Osteocyte (in vitro differentiated cells): ENCODE results near the gene C19orf47. TPM values are rescaled to one million over a fixed set of nuclear protein-coding genes. Genes with fewer than 3 reads are reported as not detected.

Experiments
- DNase-seq: peaks from one replicate; pipeline ENCODE4 v3.0.0; 2021; ENCODE audit warnings: mixed read lengths; ENCODE audit not compliant: unreplicated experiment; ENCODE audit errors: extremely low spot score
- H3K27ac Mint-ChIP-seq: one replicate; pipeline ENCODE4 v1.8.0; 2021; ENCODE audit warnings: mild to moderate bottlenecking, mixed read lengths; ENCODE audit not compliant: unreplicated experiment
- H3K27me3 Mint-ChIP-seq: one replicate; pipeline ENCODE4 v1.8.0; 2021; ENCODE audit warnings: mixed read lengths; ENCODE audit not compliant: unreplicated experiment
- H3K36me3 Mint-ChIP-seq: one replicate; pipeline ENCODE4 v1.8.0; 2021; ENCODE audit warnings: mixed read lengths; ENCODE audit not compliant: unreplicated experiment
- H3K4me1 Mint-ChIP-seq: one replicate; pipeline ENCODE4 v1.8.0; 2021; ENCODE audit warnings: mixed read lengths; ENCODE audit not compliant: unreplicated experiment
- H3K4me3 Mint-ChIP-seq: one replicate; pipeline ENCODE4 v1.8.0; 2021; ENCODE audit warnings: mild to moderate bottlenecking, moderate library complexity, mixed read lengths; ENCODE audit not compliant: unreplicated experiment
- H3K9me3 Mint-ChIP-seq: one replicate; pipeline ENCODE4 v1.8.0; 2021; ENCODE audit warnings: mixed read lengths; ENCODE audit not compliant: unreplicated experiment
- CTCF ChIP-seq: fragments of 200-600 bp; sonication (generic); IDR thresholded peaks from 2 replicates; pipeline ENCODE4 v1.5.0; 2021; ENCODE audit warnings: antibody characterized with exemption, mild to moderate bottlenecking, moderate library complexity
- total RNA-seq: library from RNA; stranded (reverse); gene quantifications from 2 replicates; pipeline ENCODE4 v1.2.1, GENCODE V29; 2021

Gene C19orf47
- total RNA-seq, 1 donor from 2014 or later: 16.6 TPM

- peaks cover 3% of the 10 kb centered on the region for H3K36me3 Mint-ChIP-seq
Measured at GRCh38 chr19:40358773-40359172, 10.6 kb upstream of the C19orf47 start.

GRCh38 chr19:40357640-40358039 lies 9.4 kb upstream of the C19orf47 start:
- no peak overlapping the region for H3K4me3 Mint-ChIP-seq
- no peaks in the 10 kb centered on the region for H3K27me3 Mint-ChIP-seq
- TF ChIP-seq CTCF: no peak
- peaks cover 3% of the 10 kb centered on the region for H3K36me3 Mint-ChIP-seq
- peaks cover 4% of the 10 kb centered on the region for H3K4me1 Mint-ChIP-seq
- DNase-seq: no peak
- H3K27ac Mint-ChIP-seq: no peak overlapping the region
- no peaks in the 10 kb centered on the region for H3K9me3 Mint-ChIP-seq

More at GRCh38 chr19:40358773-40359172, 10.6 kb upstream of the C19orf47 start:
- Mint-ChIP-seq H3K4me1 (peaks cover 4% of the 10 kb centered on the region), H3K27me3 (no peaks in the 10 kb centered on the region), H3K9me3 (no peaks in the 10 kb centered on the region), H3K4me3 (no peak overlapping the region), H3K27ac (no peak overlapping the region)
- DNase-seq: no peak
- TF ChIP-seq CTCF: no peak

- H3K4me3 Mint-ChIP-seq: no peak overlapping the region
- peaks cover 3% of the 10 kb centered on the region for H3K36me3 Mint-ChIP-seq
- H3K27me3 Mint-ChIP-seq: no peaks in the 10 kb centered on the region
- peak overlapping the region; percentile 54 for H3K27ac Mint-ChIP-seq
- H3K4me1 Mint-ChIP-seq: peaks cover 4% of the 10 kb centered on the region
- no peak for DNase-seq
- TF ChIP-seq CTCF: no peak
- H3K9me3 Mint-ChIP-seq: no peaks in the 10 kb centered on the region
Measured at GRCh38 chr19:40356681-40357595, 8.7 kb upstream of the C19orf47 start.

GRCh38 chr19:40355975-40356680 lies 7.9 kb upstream of the C19orf47 start:
- TF ChIP-seq CTCF: no peak
- no peak for DNase-seq
- Mint-ChIP-seq H3K27me3 (no peaks in the 10 kb centered on the region), H3K9me3 (no peaks in the 10 kb centered on the region), H3K4me1 (peaks cover 4% of the 10 kb centered on the region), H3K36me3 (peaks cover 3% of the 10 kb centered on the region), H3K27ac (no peak overlapping the region), H3K4me3 (no peak overlapping the region)

GRCh38 chr19:40348961-40349507 lies 837 bp upstream of the C19orf47 start:
- no peaks in the 10 kb centered on the region for H3K27me3 Mint-ChIP-seq
- H3K4me3 Mint-ChIP-seq: peak overlapping the region; percentile 84
- peak overlapping the region; percentile 81 for H3K27ac Mint-ChIP-seq
- DNase-seq: no peak
- H3K36me3 Mint-ChIP-seq: no peaks in the 10 kb centered on the region
- no peak for TF ChIP-seq CTCF
- peaks cover 19% of the 10 kb centered on the region for H3K4me1 Mint-ChIP-seq
- no peaks in the 10 kb centered on the region for H3K9me3 Mint-ChIP-seq
